Epithelial cell of esophagus (primary cell): ENCODE measurements around the gene TMEM117.

Experiments used
- DNase-seq: peaks from one replicate; pipeline ENCODE4 v3.0.0; 2010; ENCODE audit warnings: low read depth
- H3K4me3 ChIP-seq: 2 replicates; pipeline ENCODE4 v1.5.1; 2011; ENCODE audit warnings: mild to moderate bottlenecking, low read length, control low read depth
- CTCF ChIP-seq: IDR thresholded peaks from 2 replicates; pipeline ENCODE4 v1.5.1; 2011; ENCODE audit warnings: low read depth, mild to moderate bottlenecking, low read length, control low read depth, inconsistent platforms; ENCODE audit not compliant: insufficient read depth; ENCODE audit errors: missing control alignments

The TMEM117 gene

GRCh38 chr12:43816168-43816567 lies 19.7 kb upstream of the TMEM117 start:
- H3K4me3 ChIP-seq, result no peak overlapping the region
- TF ChIP-seq CTCF, result no peak

GRCh38 chr12:43824207-43824775 lies 11.6 kb upstream of the TMEM117 start:
- no peak for TF ChIP-seq CTCF
- H3K4me3 ChIP-seq, result no peak overlapping the region
- no peak for DNase-seq

More at GRCh38 chr12:43816168-43816567, 19.7 kb upstream of the TMEM117 start:
- DNase-seq, result peak; percentile 14

- no peak for DNase-seq
- TF ChIP-seq CTCF, result no peak
- H3K4me3 ChIP-seq, result no peak overlapping the region
These were observed 9.2 kb upstream of the TMEM117 start for GRCh38 chr12:43826681-43827080.

- DNase-seq, result no peak
- no peak overlapping the region for H3K4me3 ChIP-seq
- TF ChIP-seq CTCF, result no peak
These were observed 8.8 kb upstream of the TMEM117 start for GRCh38 chr12:43827093-43827492.

- DNase-seq, result no peak
- H3K4me3 ChIP-seq, result no peak overlapping the region
- no peak for TF ChIP-seq CTCF
These were observed 3.3 kb upstream of the TMEM117 start for GRCh38 chr12:43832463-43833168.

- DNase-seq, result peak; percentile 11
- TF ChIP-seq CTCF, result no peak
- H3K4me3 ChIP-seq, result peak overlapping the region; percentile 72
These were observed 621 bp upstream of the TMEM117 start for GRCh38 chr12:43835264-43835655.

- DNase-seq, result peak; percentile 39
- no peak for TF ChIP-seq CTCF
These were observed 651 bp downstream of the TMEM117 start for GRCh38 chr12:43836475-43836989.

More at GRCh38 chr12:43836475-43836989, 651 bp downstream of the TMEM117 start:
- H3K4me3 ChIP-seq, result peak overlapping the region; percentile 72
